Stimulated activated CD8-positive, alpha-beta memory T cell treated with anti-CD3 and anti-CD28 coated beads, Interleukin-7, amount 100 ng/mL, for 24 hours (primary cell): Measurements from ENCODE around the gene TFDP2.
"Not testable (repeated sequence)": the region's sequence is repeated elsewhere in the genome, so short reads cannot be mapped to it uniquely, and the experiment has no call there.

ENCODE experiments used
- DNase-seq: peaks from one replicate; pipeline ENCODE4 v3.0.0-alpha.2; 2020; ENCODE audit warnings: low read depth

TFDP2 gene

DNA sequence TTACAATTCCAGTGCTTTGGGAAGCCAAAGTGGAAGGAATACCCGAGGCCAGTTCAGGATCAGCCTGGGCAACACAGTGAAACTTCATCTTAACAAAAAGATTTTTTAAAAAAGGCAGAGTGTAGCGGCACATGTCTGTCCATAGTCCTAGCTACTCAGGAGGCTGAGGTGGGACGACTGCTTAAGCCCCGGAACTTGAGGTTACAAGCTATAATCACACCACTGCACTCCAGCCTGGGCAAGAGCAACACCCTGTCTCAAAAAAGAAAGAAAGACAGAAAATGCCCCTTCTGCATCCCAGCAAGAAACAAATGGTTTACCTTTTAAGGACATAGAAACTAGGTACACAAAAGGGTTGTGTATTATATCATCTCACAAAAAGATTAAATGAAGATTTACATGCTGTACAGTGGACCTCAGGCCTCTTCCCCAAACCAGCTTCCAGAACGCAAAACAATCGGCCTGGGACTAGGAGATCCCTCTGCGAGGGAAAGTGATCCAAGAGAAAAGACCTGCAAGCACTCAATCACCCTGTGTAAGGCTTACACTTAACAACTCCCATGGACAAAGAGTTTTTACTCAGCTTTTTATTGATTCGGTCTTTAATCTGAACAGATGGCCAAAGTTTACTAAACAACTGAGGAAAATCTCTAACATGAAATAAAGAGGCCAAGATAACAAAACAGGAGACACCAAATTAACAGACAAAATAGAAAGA lies 21.2 kb downstream of the TFDP2 start:
- no peak for DNase-seq

DNA sequence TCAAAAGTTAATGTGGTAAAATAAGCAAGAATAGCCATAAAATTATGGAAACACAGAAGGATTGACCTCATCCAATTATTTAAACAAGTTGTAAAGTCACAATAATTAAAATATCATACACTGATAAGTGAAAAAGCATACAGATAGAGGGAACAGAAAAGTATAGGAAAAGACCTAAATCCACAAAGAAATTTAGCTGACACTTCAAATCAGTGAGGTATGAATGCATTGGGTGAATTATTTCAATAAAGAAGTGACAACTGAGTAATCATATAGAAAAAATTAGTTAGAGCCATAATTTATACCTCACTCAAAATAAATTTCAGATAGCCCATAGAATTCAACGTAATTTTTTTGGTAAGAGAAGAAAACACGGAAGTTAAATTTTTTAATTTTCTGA lies 25.1 kb downstream of the TFDP2 start:
- no peak for DNase-seq

DNA sequence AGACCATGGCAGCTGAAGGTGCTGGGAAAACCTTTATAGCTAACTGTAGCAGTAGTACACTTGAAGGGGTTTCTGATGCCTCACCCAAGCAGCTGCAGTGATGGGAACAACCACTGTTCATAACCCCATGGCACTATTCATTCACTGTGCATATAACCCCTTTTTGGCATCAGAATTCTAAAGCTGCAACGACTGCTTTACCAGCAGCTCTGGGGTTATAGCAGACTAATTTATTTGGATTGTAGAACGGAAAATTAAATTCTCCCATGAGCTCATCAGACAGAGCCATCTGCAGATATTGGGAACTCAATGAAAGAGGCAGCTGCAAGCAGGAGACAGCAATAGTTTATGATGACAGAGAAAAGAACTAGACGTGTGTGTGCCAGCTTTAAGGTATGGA lies 28.6 kb downstream of the TFDP2 start:
- DNase-seq: no peak

DNA sequence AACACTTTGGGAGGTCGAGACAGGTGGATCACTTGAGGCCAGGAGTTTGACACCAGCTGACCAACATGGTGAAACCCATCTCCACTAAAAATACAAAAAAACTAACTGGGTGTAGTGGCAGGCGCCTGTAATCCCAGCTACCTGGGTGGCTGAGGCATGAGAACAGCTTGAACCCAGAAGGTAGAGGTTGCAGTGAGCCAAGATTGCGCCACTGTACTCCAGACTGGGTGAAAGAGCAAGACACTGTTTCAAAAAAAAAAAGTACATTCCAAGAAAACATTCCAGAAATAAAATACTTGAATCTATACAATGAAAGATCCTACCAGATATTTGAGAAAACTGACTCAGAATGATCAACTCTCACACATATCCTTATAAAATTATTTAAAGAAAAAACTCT lies 30.4 kb downstream of the TFDP2 start:
- DNase-seq: no peak

DNA sequence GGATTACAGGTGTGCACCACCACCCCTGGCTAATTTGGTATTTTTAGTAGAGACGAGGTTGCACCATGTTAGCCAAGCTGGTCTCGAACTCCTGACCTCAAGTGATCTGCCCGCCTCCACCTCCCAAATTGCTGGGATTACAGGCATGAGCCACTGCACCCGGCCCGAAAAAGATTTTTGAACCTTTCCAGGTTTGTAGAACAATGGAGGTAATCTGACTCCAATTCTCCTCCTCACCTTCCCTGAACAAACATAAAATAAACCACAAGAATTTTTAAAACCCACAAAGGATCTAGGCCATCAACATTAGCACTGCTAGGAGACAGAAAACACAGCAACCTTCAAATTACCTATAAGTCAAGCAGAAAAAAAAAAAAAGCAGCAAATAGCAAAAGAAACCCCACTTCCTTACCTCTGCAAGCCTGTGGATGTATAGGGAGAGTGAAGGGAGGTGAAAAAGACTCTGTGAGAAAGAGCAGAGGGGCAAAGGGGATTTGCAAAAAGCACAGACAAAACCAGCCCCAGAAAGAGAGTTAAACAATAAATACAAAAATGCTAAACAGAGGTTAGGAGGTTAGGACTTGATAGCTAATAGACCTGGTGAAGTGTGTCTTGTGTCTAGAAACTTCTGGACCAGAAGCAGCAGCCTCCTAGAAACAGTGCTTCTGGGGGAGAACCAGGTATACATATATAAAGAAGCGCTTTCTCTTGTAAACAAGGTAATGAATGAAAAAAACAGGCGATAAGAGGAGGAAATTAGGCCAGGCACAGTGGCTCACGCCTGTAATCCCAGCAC lies 32.1 kb downstream of the TFDP2 start:
- DNase-seq: no peak

DNA sequence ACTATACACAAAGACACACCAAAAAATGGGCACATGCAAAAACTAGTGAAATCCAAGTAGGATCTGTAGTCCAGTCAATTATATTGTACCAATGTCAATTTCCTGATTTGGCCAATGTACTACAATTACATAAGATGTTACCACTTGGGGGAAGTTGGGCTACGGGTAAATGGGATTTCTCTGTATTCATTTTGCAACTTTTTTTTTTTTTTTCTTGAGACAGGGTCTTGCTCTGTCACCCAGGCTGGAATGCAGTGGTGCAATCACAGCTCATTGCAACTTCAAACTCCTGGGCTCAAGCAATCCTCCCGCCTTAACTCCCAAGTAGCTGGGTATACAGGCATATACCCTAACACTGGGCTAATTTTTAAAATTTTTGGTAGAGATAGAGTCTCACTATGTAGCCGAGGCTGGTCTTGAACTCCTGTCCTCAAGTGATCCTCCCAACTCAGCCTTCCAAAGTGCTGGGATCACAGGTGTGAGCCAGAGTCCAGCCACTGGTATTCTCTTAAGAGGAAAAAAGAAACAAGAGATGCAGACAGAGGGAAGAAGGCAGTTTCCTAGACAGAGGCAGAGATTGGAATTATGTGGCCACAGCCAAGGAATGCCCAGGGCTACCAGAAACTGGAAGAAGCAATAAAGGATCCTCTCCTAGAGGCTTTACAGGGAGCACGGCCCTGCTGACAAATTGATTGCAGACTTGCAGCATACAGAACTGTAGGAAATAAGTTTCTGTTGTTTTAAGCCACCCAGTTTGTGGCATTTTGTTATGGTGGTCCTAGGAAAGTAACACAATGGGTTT lies 33.3 kb downstream of the TFDP2 start:
- DNase-seq: no peak

DNA sequence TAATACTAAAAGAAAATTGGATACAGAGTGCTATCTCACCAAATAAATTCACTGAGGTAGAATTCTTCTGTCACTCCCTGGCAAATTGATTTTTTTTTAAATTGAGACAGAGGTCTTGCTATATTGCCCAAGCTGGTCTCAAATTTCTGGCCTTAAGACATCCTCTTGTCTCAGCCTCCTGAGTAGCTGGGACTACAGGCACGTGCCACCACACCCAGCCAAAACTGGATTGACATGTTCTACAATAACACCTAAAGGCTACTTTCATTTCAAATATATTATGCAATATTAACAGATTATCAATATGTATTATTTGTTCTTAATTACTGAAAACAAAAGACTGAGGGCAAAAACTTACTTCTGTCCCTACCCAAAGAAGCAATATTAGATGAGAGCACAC lies 36.7 kb downstream of the TFDP2 start:
- no peak for DNase-seq

DNA sequence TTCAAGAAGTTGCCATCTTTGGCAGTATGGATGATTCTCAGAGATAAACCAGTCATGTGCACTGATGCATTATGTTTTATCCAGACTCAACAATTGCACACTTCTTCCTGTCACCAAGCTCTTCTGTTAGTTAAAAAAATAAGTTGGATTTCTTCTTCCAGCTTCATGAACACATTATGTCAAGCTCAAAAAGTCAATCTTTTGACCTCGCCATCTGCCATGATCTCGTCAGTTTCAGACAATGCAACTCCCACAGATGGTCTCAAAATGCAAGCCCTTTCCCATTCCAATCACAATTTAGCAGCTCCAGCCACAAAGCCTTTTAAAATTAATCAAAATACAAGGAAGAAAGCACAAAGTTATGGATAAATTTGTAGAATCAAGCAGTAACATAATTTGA lies 42.8 kb downstream of the TFDP2 start:
- DNase-seq: no peak

DNA sequence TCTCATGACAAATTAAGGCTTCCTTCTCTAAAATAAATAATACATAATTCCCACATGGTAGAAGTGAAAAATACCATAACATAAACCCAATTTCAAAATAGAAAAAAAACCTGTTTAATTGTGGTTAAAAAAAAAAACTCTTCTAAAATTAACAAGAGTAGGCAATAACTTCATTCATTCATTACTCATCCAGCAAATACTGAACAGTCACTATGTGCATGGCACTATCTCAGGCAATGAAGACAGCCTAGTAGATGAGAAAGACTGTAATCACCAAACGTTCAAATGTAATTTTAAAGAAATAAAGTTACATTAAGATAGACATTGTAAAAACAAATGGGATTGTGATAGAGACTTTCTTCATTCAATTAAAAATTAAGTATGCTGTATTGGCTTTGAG lies 43.4 kb downstream of the TFDP2 start:
- no peak for DNase-seq

DNA sequence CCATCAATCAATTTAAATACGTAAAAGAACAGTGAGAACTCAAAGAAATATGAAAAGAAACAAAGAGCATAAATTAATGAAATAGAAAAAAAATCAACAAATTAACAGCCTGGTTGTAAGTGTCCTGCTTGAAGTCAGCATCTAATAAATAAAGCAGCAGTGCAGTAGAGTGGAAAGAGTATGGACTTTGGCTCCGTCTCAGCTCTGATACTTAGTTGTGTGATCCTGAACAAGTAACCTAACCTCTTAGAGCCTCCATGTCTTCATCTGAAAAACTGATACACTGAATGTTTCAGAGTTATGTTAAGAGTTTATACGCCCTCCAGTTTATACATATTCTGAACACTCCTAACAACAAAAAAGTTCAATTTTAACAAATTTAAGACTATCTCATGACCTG lies 44.6 kb downstream of the TFDP2 start:
- no peak for DNase-seq

DNA sequence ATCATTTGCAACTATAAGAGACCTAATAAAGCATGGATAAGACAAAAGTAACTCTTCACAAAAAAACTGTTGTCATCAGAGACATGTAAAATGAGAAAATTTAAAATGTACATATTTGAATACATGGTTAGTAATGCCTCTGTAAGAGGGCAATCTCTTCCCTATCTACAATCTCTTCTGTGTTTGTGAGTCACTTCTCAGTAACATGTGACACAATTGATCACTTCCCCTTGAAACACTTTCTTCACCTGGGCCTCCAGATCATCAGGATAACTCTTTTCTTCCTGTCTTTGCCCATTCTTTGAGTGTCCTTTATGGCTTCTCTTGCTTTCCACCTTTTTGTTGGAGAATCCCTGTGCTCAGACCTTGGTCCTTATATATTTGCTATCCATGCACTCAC lies 50.4 kb downstream of the TFDP2 start:
- DNase-seq: no peak

DNA sequence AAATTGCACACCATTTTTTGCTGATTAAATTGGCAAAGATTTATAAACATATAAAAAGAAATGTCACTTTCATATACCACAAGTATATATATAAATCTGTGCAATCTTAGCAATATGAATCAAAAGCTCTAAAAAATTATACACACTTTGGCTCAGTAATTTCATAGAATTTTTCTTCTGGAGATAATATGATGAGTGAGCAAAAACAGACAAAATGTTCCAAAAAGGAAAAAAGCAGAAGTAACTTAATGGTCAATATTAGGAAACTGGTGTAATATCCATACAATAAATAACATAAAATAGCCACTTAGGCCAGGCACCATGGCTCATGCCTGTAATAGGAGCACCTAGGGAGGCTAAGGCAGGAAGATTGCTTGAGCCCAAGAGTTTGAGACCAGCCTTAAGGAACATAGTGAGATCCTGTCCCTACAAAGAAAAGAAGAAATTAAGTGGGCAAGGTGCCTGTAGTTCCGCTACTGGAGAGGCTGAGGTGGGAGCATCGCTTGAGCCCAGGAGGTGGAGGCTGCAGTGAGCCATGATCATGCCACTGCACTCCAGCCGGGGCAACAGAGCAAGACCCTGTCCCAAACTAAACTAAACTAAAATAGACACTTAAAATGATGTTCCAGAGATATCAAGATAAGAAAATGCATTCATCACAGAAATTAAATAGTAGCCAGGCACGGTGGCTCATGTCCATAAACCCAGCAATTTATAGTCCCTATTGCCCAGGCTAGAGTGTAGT lies 52.1 kb downstream of the TFDP2 start:
- no peak for DNase-seq

DNA sequence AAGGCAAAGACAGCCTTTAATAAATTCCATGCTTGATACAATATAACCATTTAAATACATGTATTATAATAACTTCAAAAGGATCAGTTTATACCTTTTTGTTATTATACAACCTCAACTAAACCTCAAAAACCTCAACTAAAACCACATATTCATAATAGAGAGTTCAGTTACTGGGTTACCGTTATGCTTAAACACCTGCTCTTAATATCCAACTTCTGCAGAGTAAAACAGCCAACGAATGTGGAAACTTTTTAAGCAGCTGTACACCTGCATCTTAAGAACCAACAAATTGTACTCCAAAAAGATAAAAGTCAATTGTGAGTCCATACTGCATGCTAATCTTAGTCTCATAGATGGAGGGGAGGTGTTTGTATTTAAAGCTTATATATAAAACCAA lies 53.5 kb downstream of the TFDP2 start:
- no peak for DNase-seq

DNA sequence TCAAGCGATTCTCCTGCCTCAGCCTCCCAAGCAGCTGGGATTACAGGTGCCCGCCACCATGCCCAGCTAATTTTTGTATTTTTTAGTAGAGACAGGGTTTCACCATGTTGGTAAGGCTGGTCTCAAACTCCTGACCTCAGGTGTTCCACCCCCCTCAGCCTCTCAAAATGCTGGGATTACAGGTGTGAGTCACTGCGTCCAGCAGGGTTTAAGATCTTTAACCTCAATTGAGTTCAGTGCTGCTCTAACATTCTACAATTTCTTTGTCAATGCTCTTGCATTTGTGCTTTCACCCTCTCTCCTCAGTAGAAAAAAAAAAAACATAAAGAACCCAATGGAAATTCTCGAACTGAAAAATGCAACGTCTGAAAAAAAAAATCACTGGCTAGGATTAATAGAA lies 60.4 kb downstream of the TFDP2 start:
- not testable (repeated sequence) for DNase-seq

DNA sequence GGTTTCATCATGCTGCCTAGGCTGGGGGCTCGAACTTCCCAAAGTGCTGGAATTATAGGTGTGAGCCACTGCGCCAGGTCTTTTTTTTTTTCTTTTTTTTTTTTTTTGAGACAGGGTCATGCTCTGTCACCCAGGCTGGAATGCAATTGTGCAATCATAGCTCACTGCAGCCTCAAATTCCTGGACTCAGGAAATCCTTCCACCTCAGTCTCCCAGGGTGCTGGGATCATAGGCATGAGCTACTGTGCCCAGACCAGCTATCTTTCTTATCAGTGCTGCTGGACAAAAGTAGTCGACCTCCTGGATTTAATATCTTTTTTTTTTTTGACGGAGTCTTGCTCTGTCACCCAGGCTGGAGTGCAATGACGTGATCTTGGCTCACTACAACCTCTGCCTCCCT lies 60.8 kb downstream of the TFDP2 start:
- no peak for DNase-seq

DNA sequence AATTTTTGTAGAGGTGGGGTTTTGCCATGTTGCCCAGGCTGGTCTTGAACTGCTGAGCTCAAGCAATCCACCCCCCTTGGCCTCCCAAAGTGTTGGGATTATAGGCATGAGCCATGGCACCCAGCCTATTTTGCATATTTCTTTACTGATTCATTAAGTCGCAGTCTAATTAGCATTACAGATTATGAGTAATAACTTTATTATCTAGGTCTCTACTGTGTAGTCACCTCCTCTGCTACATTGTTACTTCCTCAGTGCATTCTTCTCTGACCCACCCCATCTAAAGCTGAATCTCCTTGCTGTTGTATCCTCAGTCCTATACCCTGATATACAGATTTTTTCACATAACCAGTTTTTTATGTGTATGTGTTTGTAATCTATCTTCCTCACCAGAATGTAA lies 61.7 kb downstream of the TFDP2 start:
- no peak for DNase-seq

DNA sequence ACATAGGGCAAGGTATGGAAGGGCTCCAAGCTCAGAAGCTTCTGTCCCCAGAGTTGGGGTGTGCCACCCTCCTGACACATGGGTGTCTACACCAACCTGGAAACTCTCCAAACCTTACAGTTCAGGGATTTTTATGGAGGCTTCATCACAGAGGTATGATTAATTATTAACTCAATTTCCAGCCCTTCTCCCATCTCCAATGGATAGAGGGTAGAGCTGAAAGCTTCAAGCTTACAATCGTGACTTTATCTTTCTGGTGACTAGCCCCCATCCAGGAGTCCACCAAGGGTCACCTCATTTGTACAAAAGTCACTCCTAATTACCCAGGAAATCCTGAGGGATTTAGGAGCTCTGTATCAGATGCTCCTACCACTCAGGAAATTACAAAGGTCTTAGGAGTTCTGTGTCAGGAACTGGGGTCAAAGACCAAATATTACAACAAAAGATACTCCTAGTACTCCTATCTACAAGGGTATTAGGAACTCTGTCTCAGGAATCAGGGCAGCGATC lies 62.7 kb downstream of the TFDP2 start:
- no peak for DNase-seq

DNA sequence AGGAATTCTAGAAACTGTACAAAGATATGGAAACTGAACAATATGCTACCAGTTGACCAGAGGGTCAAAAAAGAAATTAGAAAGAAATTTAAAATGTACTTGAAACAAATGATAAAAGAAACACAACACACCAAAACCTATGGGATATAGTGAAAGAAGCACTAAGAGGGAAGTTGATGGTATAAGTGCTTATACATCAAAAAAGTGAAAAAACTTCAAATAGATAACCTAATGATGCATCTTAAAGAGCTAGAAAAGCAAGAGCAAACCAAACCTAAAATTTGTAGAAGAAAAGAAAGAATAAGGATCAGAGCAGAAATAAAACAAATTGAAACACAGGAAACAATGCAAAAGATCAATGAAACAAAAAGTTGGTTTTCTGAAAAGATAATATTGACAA lies 68.2 kb downstream of the TFDP2 start:
- no peak for DNase-seq

DNA sequence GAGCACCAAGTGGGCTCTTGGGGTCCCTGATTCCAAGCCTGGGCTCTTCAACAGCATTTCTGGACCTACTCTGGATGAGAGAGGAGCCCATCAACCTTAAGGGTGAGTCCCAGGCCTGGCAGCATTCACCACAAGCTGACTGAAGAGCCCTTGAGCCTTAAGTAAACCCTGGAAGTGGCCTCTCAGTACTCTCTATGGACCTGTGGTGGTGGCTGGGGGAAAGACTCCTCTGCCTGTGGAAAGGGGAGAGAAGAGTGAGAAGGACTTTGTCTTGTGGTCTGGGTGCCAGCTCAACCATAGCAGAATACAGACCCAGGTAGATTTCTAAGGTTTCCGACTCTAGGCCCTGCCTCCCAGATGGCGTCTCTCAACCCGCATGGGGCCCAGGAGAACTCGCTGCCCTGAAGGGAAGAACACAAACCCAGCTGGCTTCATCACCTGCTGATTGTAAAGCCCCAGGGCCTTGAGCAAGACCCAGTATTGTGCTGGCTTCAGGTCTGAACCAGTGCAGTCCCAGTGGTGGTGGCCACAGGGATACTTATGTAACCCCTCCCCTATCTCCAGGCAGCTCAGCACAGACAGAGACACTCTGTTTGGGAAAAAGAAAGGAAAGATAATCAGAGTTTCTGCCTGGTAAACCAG lies 71.4 kb downstream of the TFDP2 start:
- DNase-seq: no peak

DNA sequence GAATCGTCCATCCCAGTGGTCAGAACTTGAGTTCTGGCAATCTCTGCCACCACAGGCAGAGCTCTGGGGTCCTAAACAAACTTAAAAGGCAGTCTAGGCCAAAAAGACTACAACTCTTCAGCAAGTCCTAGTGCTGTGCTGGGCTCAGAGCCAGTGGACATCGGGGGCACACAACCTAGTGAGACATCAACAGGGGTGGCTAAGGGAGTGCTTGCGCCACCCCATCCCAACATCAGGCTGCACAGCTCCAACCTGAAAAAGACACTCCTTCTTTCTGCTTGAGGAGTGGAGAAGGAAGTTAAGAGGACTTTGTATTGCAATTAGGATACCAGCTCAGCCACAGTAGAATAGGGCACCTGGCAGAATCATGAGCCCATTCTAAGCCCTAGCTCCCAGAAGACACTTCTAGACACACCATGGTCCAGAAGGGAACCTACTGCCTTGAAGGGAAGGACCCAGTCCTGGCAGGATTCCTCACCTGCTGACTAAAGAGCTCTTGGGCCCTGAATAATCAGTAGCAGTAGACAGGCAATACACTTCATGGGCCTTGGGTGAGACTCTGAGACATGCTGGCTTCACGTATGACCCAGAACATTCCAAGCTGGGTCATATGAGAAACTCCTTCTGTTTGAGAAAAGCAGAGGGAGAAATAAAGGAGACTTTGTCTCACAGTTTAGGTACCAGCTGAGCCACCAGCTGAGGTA lies 72.0 kb downstream of the TFDP2 start:
- DNase-seq: no peak

DNA sequence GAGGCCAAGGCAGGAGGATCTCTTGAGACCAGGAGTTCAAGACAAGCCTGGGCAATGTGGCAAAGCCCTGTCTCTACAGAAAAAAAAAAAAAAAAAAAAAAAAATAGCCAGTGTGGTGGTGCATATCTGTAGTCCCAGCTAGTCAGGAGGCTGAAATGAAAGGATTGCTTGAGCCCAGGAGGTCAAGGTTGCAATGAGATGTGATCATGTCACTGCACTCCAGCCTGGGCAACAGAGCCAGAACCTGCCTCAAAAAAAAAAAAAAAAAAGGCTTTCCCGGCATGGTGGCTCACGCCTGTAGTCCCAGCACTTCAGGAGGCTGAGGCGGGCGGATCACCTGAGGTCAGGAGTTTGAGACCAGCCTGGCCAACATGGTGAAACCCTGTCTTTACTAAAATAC lies 73.7 kb downstream of the TFDP2 start:
- not testable (repeated sequence) for DNase-seq
